SU-DHL-6 (cell line): ENCODE results near the gene NUP153.
"Not testable (repeated sequence)": the region's sequence is repeated elsewhere in the genome, so short reads cannot be mapped to it uniquely, and the experiment has no call there.

Experiments used
- H2AFZ ChIP-seq: fragments of 200-600 bp; sonication (generic); 2 replicates; pipeline ENCODE4 v1.6.1; 2014; ENCODE audit warnings: low read depth, mild to moderate bottlenecking, moderate library complexity, mixed read lengths, antibody characterized with exemption, low read length; ENCODE audit not compliant: severe bottlenecking
- H3F3A ChIP-seq: fragments of 200-600 bp; shearing (Covaris generic); 2 replicates; pipeline ENCODE4 v1.6.0; 2016; ENCODE audit warnings: antibody characterized with exemption, mild to moderate bottlenecking; ENCODE audit not compliant: insufficient read depth
- H3K27ac ChIP-seq: fragments of 200-600 bp; sonication (generic); 2 replicates; pipeline ENCODE4 v1.5.1; 2016; ENCODE audit warnings: low read depth, mild to moderate bottlenecking, low read length, moderate library complexity, mixed read lengths
- H3K27me3 ChIP-seq: fragments of 200-600 bp; sonication (generic), shearing (Covaris generic); 2 replicates; pipeline ENCODE4 v1.6.0; 2014; ENCODE audit warnings: mild to moderate bottlenecking, low read length
- H3K36me3 ChIP-seq: fragments of 200-600 bp; sonication (generic); 2 replicates; pipeline ENCODE4 v1.6.1; 2014; ENCODE audit warnings: mild to moderate bottlenecking, low read length, mixed read lengths
- H3K4me2 ChIP-seq: fragments of 300-600, 200-600 bp; shearing (Covaris generic), sonication (generic); 2 replicates; pipeline ENCODE4 v1.6.0; 2014; ENCODE audit warnings: low read length, low read depth, mild to moderate bottlenecking; ENCODE audit not compliant: poor library complexity, severe bottlenecking
- H3K4me3 ChIP-seq: fragments of 200-600 bp; sonication (generic); 2 replicates; pipeline ENCODE4 v1.5.1; 2014; ENCODE audit warnings: antibody characterized with exemption, low read length, mild to moderate bottlenecking, mixed read lengths; ENCODE audit not compliant: insufficient read depth, poor library complexity, severe bottlenecking
- H3K79me2 ChIP-seq: fragments of 200-600 bp; sonication (generic); 2 replicates; pipeline ENCODE4 v1.6.1; 2014; ENCODE audit warnings: mild to moderate bottlenecking, low read length, moderate library complexity; ENCODE audit not compliant: insufficient read depth
- H3K9ac ChIP-seq: fragments of 200-600 bp; sonication (generic); 2 replicates; pipeline ENCODE4 v1.7.0; 2014; ENCODE audit warnings: mild to moderate bottlenecking, low read length
- H3K9me2 ChIP-seq: fragments of 200-600 bp; sonication (generic); replicated peaks from 2 replicates; pipeline ENCODE4 v1.6.1; 2014; ENCODE audit warnings: low read length; ENCODE audit not compliant: insufficient read depth
- H3K9me3 ChIP-seq: fragments of 200-600 bp; sonication (generic); 2 replicates; pipeline ENCODE4 v1.6.1; 2014; ENCODE audit warnings: low read length, mixed read lengths; ENCODE audit not compliant: insufficient read depth
- H4K20me1 ChIP-seq: fragments of 200-600 bp; sonication (generic); 2 replicates; pipeline ENCODE4 v1.6.1; 2014; ENCODE audit warnings: low read depth, mild to moderate bottlenecking, antibody characterized with exemption, low read length, moderate library complexity, mixed read lengths
- CTCF ChIP-seq: fragments of 200-600 bp; sonication (generic); IDR thresholded peaks from one replicate; pipeline ENCODE4 v1.5.1; 2017; ENCODE audit warnings: antibody characterized with exemption, mild to moderate bottlenecking, low read length, moderate library complexity; ENCODE audit not compliant: insufficient read depth, poor library complexity, severe bottlenecking
- EZH2phosphoT487 ChIP-seq: fragments of 200-600 bp; sonication (generic), shearing (Covaris generic); conservative IDR thresholded peaks from 2 replicates; pipeline ENCODE4 v1.6.1; 2018; ENCODE audit warnings: mild to moderate bottlenecking, antibody characterized with exemption, low read length, moderate library complexity, mixed read lengths

Gene NUP153

GRCh38 chr6:17710331-17710730 lies 3.6 kb upstream of the NUP153 start:
- Histone ChIP-seq H2AFZ (no peak overlapping the region), H3K36me3 (no peaks in the 10 kb centered on the region), H3K9me3 (no peaks in the 10 kb centered on the region), H3K4me2 (no peak overlapping the region), H3K79me2 (peaks cover 21% of the 10 kb centered on the region), H3K27ac (no peak overlapping the region), H3K27me3 (no peaks in the 10 kb centered on the region), H3K9me2 (no peaks in the 10 kb centered on the region), H3K4me3 (no peak overlapping the region), H4K20me1 (no peaks in the 10 kb centered on the region), H3F3A (peaks cover 17% of the 10 kb centered on the region), H3K9ac (no peak overlapping the region)
- TF ChIP-seq CTCF (no peak), EZH2phosphoT487 (no peak)

- no peak overlapping the region for H3K27ac ChIP-seq
- H3K9ac ChIP-seq: no peak overlapping the region
- H3F3A ChIP-seq: peaks cover 25% of the 10 kb centered on the region
- no peaks in the 10 kb centered on the region for H3K9me3 ChIP-seq
- H3K36me3 ChIP-seq: peaks cover 4% of the 10 kb centered on the region; the same call in 1 of the 2 replicates
- peaks cover 30% of the 10 kb centered on the region for H3K79me2 ChIP-seq
- no peak overlapping the region for H2AFZ ChIP-seq
- H3K27me3 ChIP-seq: no peaks in the 10 kb centered on the region
- H4K20me1 ChIP-seq: no peaks in the 10 kb centered on the region
- TF ChIP-seq CTCF (no peak), EZH2phosphoT487 (no peak)
- H3K9me2 ChIP-seq: no peaks in the 10 kb centered on the region
- H3K4me2 ChIP-seq: no peak overlapping the region
- H3K4me3 ChIP-seq: no peak overlapping the region
Measured at GRCh38 chr6:17709476-17709875, 2.8 kb upstream of the NUP153 start.

- not testable (repeated sequence) for H3K4me2 ChIP-seq, H4K20me1 ChIP-seq, H3K36me3 ChIP-seq, H3K9me2 ChIP-seq, H3K27ac ChIP-seq, H3K4me3 ChIP-seq, H2AFZ ChIP-seq, H3K27me3 ChIP-seq, H3K9ac ChIP-seq, H3K9me3 ChIP-seq
- Histone ChIP-seq H3K79me2 (peaks cover 44% of the 10 kb centered on the region), H3F3A (peaks cover 36% of the 10 kb centered on the region)
Measured at GRCh38 chr6:17708035-17708434, 1.3 kb upstream of the NUP153 start.

- peak overlapping the region; percentile 81 for H2AFZ ChIP-seq
- peaks cover 39% of the 10 kb centered on the region for H3F3A ChIP-seq
- peak overlapping the region; percentile 90 for H3K4me2 ChIP-seq
- H3K9ac ChIP-seq: peak overlapping the region; percentile 99
- peak overlapping the region; percentile 60 for H3K4me3 ChIP-seq
- no peak for TF ChIP-seq CTCF
- TF ChIP-seq EZH2phosphoT487: no peak
- peaks cover 11% of the 10 kb centered on the region for H4K20me1 ChIP-seq
- H3K27me3 ChIP-seq: no peaks in the 10 kb centered on the region
- no peaks in the 10 kb centered on the region for H3K9me3 ChIP-seq
- H3K9me2 ChIP-seq: no peaks in the 10 kb centered on the region
- H3K27ac ChIP-seq: peak overlapping the region; percentile 98
- peaks cover 51% of the 10 kb centered on the region for H3K79me2 ChIP-seq
- peaks cover 4% of the 10 kb centered on the region; the same call in 1 of the 2 replicates for H3K36me3 ChIP-seq
Measured at GRCh38 chr6:17707371-17707651, 586 bp upstream of the NUP153 start.
